GM19099 (cell line): Measurements from ENCODE around the gene SLC6A16.
A peak's percentile ranks its signal among the peaks of the same experiment; 100 is the strongest.

ENCODE experiments used
- POLR2A ChIP-seq: IDR thresholded peaks from 3 replicates; pipeline ENCODE4 v1.6.1; 2011; ENCODE audit warnings: low read depth; ENCODE audit not compliant: insufficient read length; ENCODE audit errors: extremely low read depth

Gene SLC6A16

GRCh38 chr19:49355909-49356353, 30.9 kb upstream of the SLC6A16 start:
- no peak for TF ChIP-seq POLR2A

- no peak for TF ChIP-seq POLR2A
Observed at GRCh38 chr19:49349567-49349966, 24.6 kb upstream of the SLC6A16 start.

- no peak for TF ChIP-seq POLR2A
Observed at GRCh38 chr19:49348305-49349189, 23.6 kb upstream of the SLC6A16 start.

GRCh38 chr19:49347835-49348234, 22.8 kb upstream of the SLC6A16 start:
- no peak for TF ChIP-seq POLR2A

GRCh38 chr19:49347191-49347590, 22.2 kb upstream of the SLC6A16 start:
- no peak for TF ChIP-seq POLR2A

- TF ChIP-seq POLR2A = no peak
Observed at GRCh38 chr19:49344505-49345423, 19.8 kb upstream of the SLC6A16 start.

GRCh38 chr19:49343123-49343522, 18.1 kb upstream of the SLC6A16 start:
- no peak for TF ChIP-seq POLR2A

GRCh38 chr19:49342291-49342721, 17.3 kb upstream of the SLC6A16 start:
- no peak for TF ChIP-seq POLR2A

- peak; percentile 32 for TF ChIP-seq POLR2A
Observed at GRCh38 chr19:49340865-49341718, 16.1 kb upstream of the SLC6A16 start.

- peak; percentile 11 for TF ChIP-seq POLR2A
Observed at GRCh38 chr19:49340069-49340864, 15.3 kb upstream of the SLC6A16 start.

GRCh38 chr19:49339301-49340068, 14.5 kb upstream of the SLC6A16 start:
- peak; percentile 40 for TF ChIP-seq POLR2A

GRCh38 chr19:49338691-49339300, 13.8 kb upstream of the SLC6A16 start:
- no peak for TF ChIP-seq POLR2A
